Measurements from ENCODE around the gene DDOST. TPM values are rescaled to one million over a fixed set of nuclear protein-coding genes. Genes with fewer than 3 reads are reported as not detected.

DDOST gene
- polyA plus RNA-seq, 1 donor (not counting 4 experiments of a cell fraction or from before 2014, with no cell fraction given): 263 TPM

DNA sequence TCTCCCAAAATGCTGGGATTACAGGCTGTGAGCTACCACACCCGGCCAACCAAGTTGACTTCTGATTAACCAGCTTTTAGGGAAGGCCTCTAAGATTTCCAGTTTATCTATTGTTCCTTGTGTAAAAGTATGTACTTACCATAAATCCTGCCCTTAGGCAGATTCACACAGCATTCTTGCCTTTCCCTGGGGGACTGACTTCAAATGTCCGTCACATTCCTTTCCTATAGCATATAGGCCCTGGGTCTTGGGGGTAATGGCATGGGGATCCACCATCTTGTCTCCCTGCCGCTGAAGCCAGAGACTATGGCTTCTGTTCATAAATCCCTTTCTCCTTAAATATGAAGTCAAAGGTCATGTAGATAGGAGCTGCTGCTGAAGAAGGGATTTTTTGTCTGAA is 28.8 kb downstream of the DDOST start:
- Histone ChIP-seq H3K9me1 (ENCODE audit: control insufficient read depth, extremely low read depth, insufficient read depth, low read length) (no peaks in the 10 kb centered on the region), H3K36me3 (ENCODE audit: control insufficient read depth in 2 of 2, extremely low read depth in 1 of 2, insufficient read depth in 2 of 2, low read length in 2 of 2) (no peaks in the 10 kb centered on the region), H3K4me2 (ENCODE audit: control insufficient read depth, extremely low read depth, insufficient read depth, low read depth, low read length) (no peak overlapping the region), H3K9ac (ENCODE audit: control insufficient read depth, extremely low read depth, insufficient read depth, low read length) (no peak overlapping the region), H3K9me3 (ENCODE audit: control insufficient read depth, low read depth, low read length) (no peaks in the 10 kb centered on the region), H3K79me2 (ENCODE audit: control insufficient read depth, insufficient read depth, low read length) (no peaks in the 10 kb centered on the region), H3K4me1 (ENCODE audit: control insufficient read depth, extremely low read depth, insufficient read depth, low read length) (peaks cover 13% of the 10 kb centered on the region), H3K27me3 (ENCODE audit: control insufficient read depth, extremely low read depth, insufficient read depth, low read length) (no peaks in the 10 kb centered on the region), H3K4me3 (ENCODE audit: control insufficient read depth in 2 of 3, extremely low read depth in 1 of 3, insufficient read depth in 2 of 3, low read depth in 1 of 3, low read length in 3 of 3) (no peak overlapping the region), H4K20me1 (ENCODE audit: control insufficient read depth, extremely low read depth, insufficient read depth, low read length) (no peaks in the 10 kb centered on the region), H3K27ac (ENCODE audit: control insufficient read depth, insufficient read depth, low read length) (no peak overlapping the region), H2AFZ (ENCODE audit: control insufficient read depth, low read length) (no peak overlapping the region)
- TF ChIP-seq EZH2 (IDR thresholded peaks at IDR 0.05; ENCODE audit: low read length) (no peak), CTCF (optimal IDR thresholded peaks at IDR 0.05 in 1 of 3, IDR thresholded peaks at IDR 0.05 in 1 of 3, conservative IDR thresholded peaks at IDR 0.05 in 1 of 3; ENCODE audit: extremely low read depth in 1 of 3, insufficient read depth in 2 of 3, low read length in 3 of 3) (no peak)
- dilution Hi-C loops (cut with MboI; ENCODE audit: extremely low pct_ligation_motif_present, low sequenced_read_pairs): no loop called here
- no peak for FAIRE-seq
- DNase-seq (ENCODE audit: low read depth, low spot score): no peak

DNA sequence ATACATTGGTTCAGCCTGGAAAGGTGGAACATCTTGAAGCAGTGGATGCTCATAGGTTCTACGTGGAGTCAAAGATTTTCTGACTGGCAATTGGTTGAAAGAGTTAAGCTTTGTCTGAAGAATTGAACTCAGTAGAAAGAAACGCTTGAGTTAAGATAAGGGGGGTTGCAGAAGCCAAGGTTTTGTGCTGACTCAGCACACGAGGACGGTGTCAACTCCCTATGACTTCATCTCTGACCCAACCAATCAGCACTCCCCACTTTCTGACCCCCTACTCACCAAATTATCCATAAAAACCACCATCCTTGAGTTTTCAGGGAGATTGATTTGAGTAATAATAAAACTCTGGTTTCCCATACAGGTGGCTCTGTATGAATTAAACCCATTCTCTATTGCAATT is 30.4 kb downstream of the DDOST start:
- no peaks in the 10 kb centered on the region for H3K9me1 ChIP-seq (ENCODE audit: control insufficient read depth, extremely low read depth, insufficient read depth, low read length)
- no peak overlapping the region for H2AFZ ChIP-seq (ENCODE audit: control insufficient read depth, low read length)
- no peak overlapping the region for H3K9ac ChIP-seq (ENCODE audit: control insufficient read depth, extremely low read depth, insufficient read depth, low read length)
- no peak for TF ChIP-seq EZH2 (IDR thresholded peaks at IDR 0.05; ENCODE audit: low read length)
- no peak for TF ChIP-seq CTCF (optimal IDR thresholded peaks at IDR 0.05 in 1 of 3, IDR thresholded peaks at IDR 0.05 in 1 of 3, conservative IDR thresholded peaks at IDR 0.05 in 1 of 3; ENCODE audit: extremely low read depth in 1 of 3, insufficient read depth in 2 of 3, low read length in 3 of 3)
- FAIRE-seq (no peak), DNase-seq (ENCODE audit: low read depth, low spot score) (no peak)
- no peak overlapping the region for H3K4me3 ChIP-seq (ENCODE audit: control insufficient read depth in 2 of 3, extremely low read depth in 1 of 3, insufficient read depth in 2 of 3, low read depth in 1 of 3, low read length in 3 of 3)
- H3K9me3 ChIP-seq (ENCODE audit: control insufficient read depth, low read depth, low read length): no peaks in the 10 kb centered on the region
- dilution Hi-C loops (cut with MboI; ENCODE audit: extremely low pct_ligation_motif_present, low sequenced_read_pairs): no loop called here
- H3K4me1 ChIP-seq (ENCODE audit: control insufficient read depth, extremely low read depth, insufficient read depth, low read length): peaks cover 13% of the 10 kb centered on the region
- H3K4me2 ChIP-seq (ENCODE audit: control insufficient read depth, extremely low read depth, insufficient read depth, low read depth, low read length): no peak overlapping the region
- no peaks in the 10 kb centered on the region for H3K36me3 ChIP-seq (ENCODE audit: control insufficient read depth in 2 of 2, extremely low read depth in 1 of 2, insufficient read depth in 2 of 2, low read length in 2 of 2)
- no peak overlapping the region for H3K27ac ChIP-seq (ENCODE audit: control insufficient read depth, insufficient read depth, low read length)
- no peaks in the 10 kb centered on the region for H3K27me3 ChIP-seq (ENCODE audit: control insufficient read depth, extremely low read depth, insufficient read depth, low read length)
- H4K20me1 ChIP-seq (ENCODE audit: control insufficient read depth, extremely low read depth, insufficient read depth, low read length): no peaks in the 10 kb centered on the region
- H3K79me2 ChIP-seq (ENCODE audit: control insufficient read depth, insufficient read depth, low read length): no peaks in the 10 kb centered on the region

Measured in keratinocyte (primary cell).